ENCODE results near the gene GID4. TPM values are rescaled to one million over a fixed set of nuclear protein-coding genes. Genes with fewer than 3 reads are reported as not detected.
A peak's percentile ranks its signal among the peaks of the same experiment; 100 is the strongest.

The GID4 gene
- total and polyA plus RNA-seq, 4 donors = 1.7 to 4.9 (median 3.7) TPM

- TF ChIP-seq FOXA1 (IDR thresholded peaks at IDR 0.05) (no peak), NR2F2 (IDR thresholded peaks at IDR 0.05) (no peak)
Observed at GRCh38 chr17:18094409-18094807, 55.2 kb downstream of the GID4 start (continued).

- no peak for DNase-seq (ENCODE audit: low spot score)
- no peaks in the 10 kb centered on the region for H3K27me3 ChIP-seq (ENCODE audit: control insufficient read depth in 4 of 4, insufficient read depth in 4 of 4, low read length in 3 of 4)
- H3K9ac ChIP-seq (ENCODE audit: low read depth in 1 of 2, low read length in 2 of 2) = no peak overlapping the region
- no peak overlapping the region for H3K27ac ChIP-seq (ENCODE audit: low read depth in 1 of 2, low read length in 2 of 2)
- TF ChIP-seq FOXA1 (IDR thresholded peaks at IDR 0.05) = no peak
- no peak for TF ChIP-seq ATF3 (IDR thresholded peaks at IDR 0.05)
- no peak for TF ChIP-seq RAD21 (IDR thresholded peaks at IDR 0.05)
- no peak for TF ChIP-seq HNF4A (conservative IDR thresholded peaks at IDR 0.05)
- no peak for TF ChIP-seq MAX (IDR thresholded peaks at IDR 0.05)
- no peak for TF ChIP-seq YY1 (IDR thresholded peaks at IDR 0.05)
- H3K9me3 ChIP-seq (ENCODE audit: control insufficient read depth in 4 of 4, low read length in 3 of 4) = no peaks in the 10 kb centered on the region
- H3K36me3 ChIP-seq (ENCODE audit: control insufficient read depth in 4 of 4, insufficient read depth in 3 of 4, low read depth in 1 of 4, low read length in 3 of 4) = peaks cover 8 to 46% (median 18%) of the 10 kb centered on the region in 4 donors
- WGBS = 94% methylated on average over 14 of the region's 14 CpGs
- H3K4me3 ChIP-seq (ENCODE audit: low read depth in 1 of 3, low read length in 3 of 3) = no peak overlapping the region
- peaks cover 0 to 8% (median 1%) of the 10 kb centered on the region in 4 donors for H3K4me1 ChIP-seq (ENCODE audit: control insufficient read depth in 4 of 4, insufficient read depth in 4 of 4, low read length in 3 of 4)
Observed at GRCh38 chr17:18099516-18099915, 60.3 kb downstream of the GID4 start.

- no peak for TF ChIP-seq FOXA1 (IDR thresholded peaks at IDR 0.05)
- no peak for TF ChIP-seq HNF4G (IDR thresholded peaks at IDR 0.05)
- Histone ChIP-seq H3K9me3 (ENCODE audit: control insufficient read depth in 4 of 4, low read length in 3 of 4) (no peaks in the 10 kb centered on the region), H3K27ac (ENCODE audit: low read depth in 1 of 2, low read length in 2 of 2) (no peak overlapping the region), H3K4me3 (ENCODE audit: low read depth in 1 of 3, low read length in 3 of 3) (no peak overlapping the region), H3K27me3 (ENCODE audit: control insufficient read depth in 4 of 4, insufficient read depth in 4 of 4, low read length in 3 of 4) (no peaks in the 10 kb centered on the region), H3K9ac (ENCODE audit: low read depth in 1 of 2, low read length in 2 of 2) (no peak overlapping the region), H3K36me3 (ENCODE audit: control insufficient read depth in 4 of 4, insufficient read depth in 3 of 4, low read depth in 1 of 4, low read length in 3 of 4) (peaks cover 8 to 45% (median 18%) of the 10 kb centered on the region in 4 donors), H3K4me1 (ENCODE audit: control insufficient read depth in 4 of 4, insufficient read depth in 4 of 4, low read length in 3 of 4) (peaks cover 0 to 8% (median 1%) of the 10 kb centered on the region in 4 donors)
- no peak for DNase-seq (ENCODE audit: low spot score)
- WGBS = 85% methylated on average over 10 of the region's 10 CpGs
Observed at GRCh38 chr17:18100616-18101015, 61.4 kb downstream of the GID4 start.

GRCh38 chr17:18101828-18102227, 62.6 kb downstream of the GID4 start:
- no peak for TF ChIP-seq SP1 (IDR thresholded peaks at IDR 0.05)
- peak; percentile 95 for TF ChIP-seq REST (IDR thresholded peaks at IDR 0.05)
- 68% methylated on average over 9 of the region's 9 CpGs for WGBS
- Histone ChIP-seq H3K27ac (ENCODE audit: low read depth in 1 of 2, low read length in 2 of 2) (no peak overlapping the region), H3K9ac (ENCODE audit: low read depth in 1 of 2, low read length in 2 of 2) (no peak overlapping the region), H3K4me3 (ENCODE audit: low read depth in 1 of 3, low read length in 3 of 3) (no peak overlapping the region), H3K36me3 (ENCODE audit: control insufficient read depth in 4 of 4, insufficient read depth in 3 of 4, low read depth in 1 of 4, low read length in 3 of 4) (peaks cover 0 to 41% (median 12%) of the 10 kb centered on the region in 4 donors), H3K27me3 (ENCODE audit: control insufficient read depth in 4 of 4, insufficient read depth in 4 of 4, low read length in 3 of 4) (no peaks in the 10 kb centered on the region), H3K4me1 (ENCODE audit: control insufficient read depth in 4 of 4, insufficient read depth in 4 of 4, low read length in 3 of 4) (peaks cover 0 to 8% (median 1%) of the 10 kb centered on the region in 4 donors), H3K9me3 (ENCODE audit: control insufficient read depth in 4 of 4, low read length in 3 of 4) (no peaks in the 10 kb centered on the region)
- no peak for DNase-seq (ENCODE audit: low spot score)
